GM21576 (cell line): ENCODE measurements around the gene RBBP8NL.

Experiments
- ATAC-seq: cut with Tn5 transposase; IDR thresholded peaks from one replicate; pipeline ENCODE4 v1.9.1; 2021; ENCODE audit warnings: mild to moderate bottlenecking, moderate library complexity; ENCODE audit not compliant: unreplicated experiment

RBBP8NL gene

GRCh38 chr20:62461834-62462233 is 34.5 kb upstream of the RBBP8NL start:
- no peak for ATAC-seq

GRCh38 chr20:62461157-62461556 is 33.8 kb upstream of the RBBP8NL start:
- ATAC-seq: no peak

- no peak for ATAC-seq
Measured at GRCh38 chr20:62460678-62461077, 33.3 kb upstream of the RBBP8NL start.

GRCh38 chr20:62459488-62459887 is 32.1 kb upstream of the RBBP8NL start:
- no peak for ATAC-seq

GRCh38 chr20:62458275-62459251 is 31.2 kb upstream of the RBBP8NL start:
- no peak for ATAC-seq

GRCh38 chr20:62457831-62458230 is 30.5 kb upstream of the RBBP8NL start:
- no peak for ATAC-seq

- no peak for ATAC-seq
Measured at GRCh38 chr20:62457098-62457497, 29.8 kb upstream of the RBBP8NL start.

GRCh38 chr20:62455929-62456328 is 28.6 kb upstream of the RBBP8NL start:
- ATAC-seq: no peak

- ATAC-seq: no peak
Measured at GRCh38 chr20:62454904-62455636, 27.7 kb upstream of the RBBP8NL start.

GRCh38 chr20:62453186-62453808 is 26.0 kb upstream of the RBBP8NL start:
- no peak for ATAC-seq

- no peak for ATAC-seq
Measured at GRCh38 chr20:62452475-62453095, 25.2 kb upstream of the RBBP8NL start.

- no peak for ATAC-seq
Measured at GRCh38 chr20:62451970-62452369, 24.6 kb upstream of the RBBP8NL start.

GRCh38 chr20:62451156-62451767 is 23.9 kb upstream of the RBBP8NL start:
- ATAC-seq: no peak

- ATAC-seq: no peak
Measured at GRCh38 chr20:62449951-62450691, 22.8 kb upstream of the RBBP8NL start.

GRCh38 chr20:62448788-62449187 is 21.4 kb upstream of the RBBP8NL start:
- ATAC-seq: no peak

GRCh38 chr20:62448038-62448437 is 20.7 kb upstream of the RBBP8NL start:
- ATAC-seq: no peak

GRCh38 chr20:62446888-62447869 is 19.8 kb upstream of the RBBP8NL start:
- ATAC-seq: no peak

- no peak for ATAC-seq
Measured at GRCh38 chr20:62446481-62446880, 19.1 kb upstream of the RBBP8NL start.
